ENCODE results near the gene DNAH9.

DNAH9 gene

GRCh38 chr17:11772031-11772430 lies 173.8 kb downstream of the DNAH9 start:
- DNase-seq, result no peak

- no peak for DNase-seq
These were observed 181.6 kb downstream of the DNAH9 start for GRCh38 chr17:11779892-11780291.

GRCh38 chr17:11780621-11781020 lies 182.4 kb downstream of the DNAH9 start:
- no peak for DNase-seq

- no peak for DNase-seq
These were observed 188.6 kb downstream of the DNAH9 start for GRCh38 chr17:11786711-11787438.

- DNase-seq, result no peak
These were observed 197.6 kb downstream of the DNAH9 start for GRCh38 chr17:11795906-11796305.

- no peak for DNase-seq
These were observed 199.5 kb downstream of the DNAH9 start for GRCh38 chr17:11797803-11798202.

- DNase-seq, result no peak
These were observed 205.1 kb downstream of the DNAH9 start for GRCh38 chr17:11803231-11803969.

GRCh38 chr17:11805138-11805537 lies 206.9 kb downstream of the DNAH9 start:
- DNase-seq, result no peak

- DNase-seq, result no peak
These were observed 207.7 kb downstream of the DNAH9 start for GRCh38 chr17:11805952-11806351.

- DNase-seq, result no peak
These were observed 209.3 kb downstream of the DNAH9 start for GRCh38 chr17:11807606-11808005.

- DNase-seq, result no peak
These were observed 215.0 kb downstream of the DNAH9 start for GRCh38 chr17:11813278-11813677.

GRCh38 chr17:11813871-11814270 lies 215.6 kb downstream of the DNAH9 start:
- no peak for DNase-seq

- DNase-seq, result no peak
These were observed 216.5 kb downstream of the DNAH9 start for GRCh38 chr17:11814655-11815262.

- DNase-seq, result no peak
These were observed 218.1 kb downstream of the DNAH9 start for GRCh38 chr17:11816409-11816808.

GRCh38 chr17:11823862-11824261 lies 225.6 kb downstream of the DNAH9 start:
- DNase-seq, result no peak

GRCh38 chr17:11825572-11826209 lies 227.4 kb downstream of the DNAH9 start:
- DNase-seq, result no peak

GRCh38 chr17:11832401-11833137 lies 234.3 kb downstream of the DNAH9 start:
- no peak for DNase-seq

GRCh38 chr17:11836508-11836907 lies 238.2 kb downstream of the DNAH9 start:
- no peak for DNase-seq

- DNase-seq, result no peak
These were observed 241.8 kb downstream of the DNAH9 start for GRCh38 chr17:11840052-11840451.

GRCh38 chr17:11840831-11841230 lies 242.6 kb downstream of the DNAH9 start:
- DNase-seq, result no peak

GRCh38 chr17:11848330-11848729 lies 250.1 kb downstream of the DNAH9 start:
- DNase-seq, result no peak

GRCh38 chr17:11852231-11852630 lies 254.0 kb downstream of the DNAH9 start:
- DNase-seq, result no peak

- no peak for DNase-seq
These were observed 254.6 kb downstream of the DNAH9 start for GRCh38 chr17:11852912-11853311.

All from stimulated activated CD4-positive, alpha-beta T cell treated with anti-CD3 and anti-CD28 coated beads, Interleukin-1b, Interleukin-23, amount 100 ng/mL, for 48 hours (primary cell).